Vagina (tissue), 2 donors: Measurements from ENCODE around the gene ALG9. TPM values are rescaled to one million over a fixed set of nuclear protein-coding genes. Genes with fewer than 3 reads are reported as not detected.

ENCODE experiments used
- DNase-seq, 2 donors: peaks; one replicate each; pipeline ENCODE4 v3.0.0-alpha.2; 2017; ENCODE audit errors: extremely low spot score in 2 of 2
- H3K27ac ChIP-seq: fragments of 200-600 bp; sonication (generic); one replicate; pipeline ENCODE4 v1.5.1; 2019
- H3K27me3 ChIP-seq: fragments of 200-600 bp; sonication (generic); one replicate; pipeline ENCODE4 v1.5.1; 2019
- H3K36me3 ChIP-seq, 2 donors: fragments of 200-600 bp; sonication (generic); one replicate each; pipeline ENCODE4 v1.5.1; 2017 to 2019
- H3K4me1 ChIP-seq: fragments of 200-600 bp; sonication (generic); one replicate; pipeline ENCODE4 v1.5.1; 2019
- H3K4me3 ChIP-seq, 2 donors: fragments of 200-600 bp; sonication (generic); 1 replicate in 1 of 2; 2 replicates in 1 of 2; pipeline ENCODE4 v1.5.1; 2016 to 2019
- H3K9me3 ChIP-seq: fragments of 200-600 bp; sonication (generic); one replicate; pipeline ENCODE4 v1.5.1; 2019
- CTCF ChIP-seq, 3 experiments: fragments of 450-650 bp in 2 of 3; fragments of 200-600 bp in 1 of 3; sonication (generic) in 1 of 3; IDR thresholded peaks; one replicate each; pipeline ENCODE4 v1.5.1; 2017 to 2019; ENCODE audit warnings: antibody characterized with exemption in 3 of 3, mild to moderate bottlenecking in 2 of 3, moderate library complexity in 2 of 3
- POLR2A ChIP-seq, 2 donors: fragments of 450-650 bp; IDR thresholded peaks; one replicate each; pipeline ENCODE4 v1.6.1; 2017; ENCODE audit warnings: antibody characterized with exemption in 2 of 2, mild to moderate bottlenecking in 2 of 2, moderate library complexity in 2 of 2
- POLR2AphosphoS5 ChIP-seq, 2 donors: sonication (generic); formaldehyde crosslinking; IDR thresholded peaks; one replicate each; pipeline ENCODE4 v1.9.0; 2017; ENCODE audit warnings: antibody characterized with exemption in 2 of 2, mild to moderate bottlenecking in 2 of 2, low read depth in 1 of 2; ENCODE audit not compliant: insufficient read depth in 1 of 2
- intact Hi-C: fragments of 100-400 bp; cut with DNase I; formaldehyde crosslinking; loops from one replicate; pipeline ENCODE4 v1.15.1; 2023
- total RNA-seq: library from RNA; depleted of rRNA; stranded (reverse); fragments of >200 nt; gene quantifications from one replicate; pipeline ENCODE4 v1.2.3, GENCODE V29; 2016

Gene ALG9
- total RNA-seq, 1 donor from 2014 or later, result 31.7 TPM

GRCh38 chr11:111759376-111759775, 112.0 kb downstream of the ALG9 start:
- intact Hi-C loops, result no loop called here
- Histone ChIP-seq H3K27me3 (no peaks in the 10 kb centered on the region), H3K4me3 (no peak overlapping the region), H3K4me1 (peaks cover 7% of the 10 kb centered on the region), H3K27ac (no peak overlapping the region), H3K9me3 (no peaks in the 10 kb centered on the region), H3K36me3 (peaks cover 0 to 41% of the 10 kb centered on the region in 2 donors)
- TF ChIP-seq POLR2A (IDR thresholded peaks at IDR 0.05) (no peak), CTCF (IDR thresholded peaks at IDR 0.05) (no peak), POLR2AphosphoS5 (IDR thresholded peaks at IDR 0.05; ENCODE audit: insufficient read depth in 1 of 2, low read depth in 1 of 2) (no peak)
- DNase-seq, result no peak

GRCh38 chr11:111756097-111756496, 115.3 kb downstream of the ALG9 start:
- intact Hi-C loops, result no loop called here
- no peaks in the 10 kb centered on the region for H3K4me1 ChIP-seq
- H3K27me3 ChIP-seq, result no peaks in the 10 kb centered on the region
- DNase-seq, result no peak
- H3K27ac ChIP-seq, result no peak overlapping the region
- TF ChIP-seq CTCF (IDR thresholded peaks at IDR 0.05) (no peak), POLR2A (IDR thresholded peaks at IDR 0.05) (no peak), POLR2AphosphoS5 (IDR thresholded peaks at IDR 0.05; ENCODE audit: insufficient read depth in 1 of 2, low read depth in 1 of 2) (no peak)
- H3K4me3 ChIP-seq, result no peak overlapping the region
- H3K36me3 ChIP-seq, result peaks cover 6 to 64% of the 10 kb centered on the region in 2 donors
- H3K9me3 ChIP-seq, result no peaks in the 10 kb centered on the region

- Histone ChIP-seq H3K36me3 (peaks cover 8 to 65% of the 10 kb centered on the region in 2 donors), H3K4me1 (no peaks in the 10 kb centered on the region), H3K4me3 (no peak overlapping the region), H3K27ac (no peak overlapping the region), H3K9me3 (no peaks in the 10 kb centered on the region), H3K27me3 (no peaks in the 10 kb centered on the region)
- DNase-seq, result no peak
- intact Hi-C loops, result no loop called here
- TF ChIP-seq CTCF (IDR thresholded peaks at IDR 0.05), result no peak
- TF ChIP-seq POLR2AphosphoS5 (IDR thresholded peaks at IDR 0.05; ENCODE audit: insufficient read depth in 1 of 2, low read depth in 1 of 2), result no peak
- no peak for TF ChIP-seq POLR2A (IDR thresholded peaks at IDR 0.05)
Measured at GRCh38 chr11:111749646-111750045, 121.7 kb downstream of the ALG9 start.

GRCh38 chr11:111748035-111748804, 123.2 kb downstream of the ALG9 start:
- Histone ChIP-seq H3K36me3 (peaks cover 8 to 60% of the 10 kb centered on the region in 2 donors), H3K27me3 (no peaks in the 10 kb centered on the region), H3K4me3 (no peak overlapping the region), H3K4me1 (no peaks in the 10 kb centered on the region), H3K9me3 (no peaks in the 10 kb centered on the region), H3K27ac (no peak overlapping the region)
- no peak for DNase-seq
- TF ChIP-seq POLR2A (IDR thresholded peaks at IDR 0.05) (no peak), CTCF (IDR thresholded peaks at IDR 0.05) (no peak), POLR2AphosphoS5 (IDR thresholded peaks at IDR 0.05; ENCODE audit: insufficient read depth in 1 of 2, low read depth in 1 of 2) (no peak)
- intact Hi-C loops, result no loop called here
